Amniotic epithelial cell (primary cell): ENCODE measurements around the gene NPHP3.
"Not testable (repeated sequence)": the region's sequence is repeated elsewhere in the genome, so short reads cannot be mapped to it uniquely, and the experiment has no call there.

Source experiments
- DNase-seq: peaks from one replicate; pipeline ENCODE4 v3.0.0-alpha.2; 2010; ENCODE audit warnings: low read depth

Gene NPHP3

DNA sequence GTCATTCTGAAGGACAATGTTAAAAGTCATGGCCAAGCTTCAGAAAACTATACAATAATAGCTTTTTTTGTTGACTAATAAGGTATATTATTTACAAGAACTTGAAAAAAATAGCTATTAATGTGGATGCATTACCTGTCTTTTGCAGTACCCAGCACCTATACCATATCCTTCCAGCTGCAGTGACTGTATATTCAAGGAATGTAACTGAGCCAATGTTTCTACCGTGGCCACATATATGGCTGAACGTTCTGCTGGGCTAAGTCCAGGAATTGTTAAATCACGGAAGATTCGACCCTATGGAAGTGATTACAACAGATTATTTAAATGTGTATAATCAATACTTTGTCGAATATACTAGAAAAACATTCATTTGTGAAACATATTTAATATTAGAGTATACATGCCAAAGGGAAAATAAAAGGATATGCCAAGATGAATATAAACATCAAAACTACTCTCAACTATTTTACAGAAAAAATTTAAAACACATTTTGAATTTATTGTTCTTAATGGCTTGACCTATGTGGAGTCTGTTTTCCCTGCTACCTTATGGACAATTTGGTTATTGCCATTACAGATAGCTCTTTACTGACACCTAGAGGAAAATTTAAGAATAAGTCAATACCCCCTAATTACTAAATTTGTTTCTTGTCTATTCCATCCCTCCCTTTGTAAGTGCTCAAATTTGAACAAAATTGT is 80.2 kb downstream of the NPHP3 start:
- DNase-seq, result peak; percentile 47

DNA sequence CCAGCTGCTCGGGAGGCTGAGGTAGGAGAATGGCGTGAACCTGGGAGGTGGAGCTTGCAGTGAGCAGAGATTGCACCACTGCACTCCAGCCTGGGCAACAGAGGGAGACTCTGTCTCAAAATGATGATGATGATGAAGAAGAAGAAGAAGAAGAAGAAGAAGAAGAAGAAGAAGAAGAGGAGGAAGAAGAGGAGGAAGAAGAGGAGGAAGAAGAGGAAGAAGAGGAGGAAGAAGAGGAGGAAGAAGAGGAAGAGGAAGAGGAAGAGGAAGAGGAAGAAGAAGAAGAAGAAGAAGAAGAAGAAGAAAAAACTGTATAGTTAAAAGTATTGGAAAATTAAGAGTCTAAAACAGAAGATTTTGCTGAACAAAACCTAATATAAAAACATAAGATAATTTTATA is 80.8 kb downstream of the NPHP3 start:
- not testable (repeated sequence) for DNase-seq

DNA sequence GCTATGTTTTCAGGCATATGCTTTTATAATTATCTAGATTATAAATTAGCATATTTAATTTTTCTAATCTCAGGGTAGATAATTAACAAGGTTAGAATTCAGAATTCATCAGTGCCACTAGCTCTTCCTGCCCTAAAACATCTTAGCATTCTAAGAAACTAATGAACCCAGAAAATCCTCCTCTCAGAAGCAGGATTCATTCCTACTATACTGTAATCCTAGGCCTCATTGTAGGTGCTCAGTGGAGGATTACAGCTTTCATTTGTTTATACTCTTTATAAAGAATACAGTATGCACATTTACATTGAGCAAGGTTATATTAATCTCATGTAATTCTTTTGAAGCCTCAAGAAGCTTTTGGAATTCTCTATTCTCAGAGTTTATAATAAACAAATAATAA is 83.5 kb downstream of the NPHP3 start:
- DNase-seq, result no peak

DNA sequence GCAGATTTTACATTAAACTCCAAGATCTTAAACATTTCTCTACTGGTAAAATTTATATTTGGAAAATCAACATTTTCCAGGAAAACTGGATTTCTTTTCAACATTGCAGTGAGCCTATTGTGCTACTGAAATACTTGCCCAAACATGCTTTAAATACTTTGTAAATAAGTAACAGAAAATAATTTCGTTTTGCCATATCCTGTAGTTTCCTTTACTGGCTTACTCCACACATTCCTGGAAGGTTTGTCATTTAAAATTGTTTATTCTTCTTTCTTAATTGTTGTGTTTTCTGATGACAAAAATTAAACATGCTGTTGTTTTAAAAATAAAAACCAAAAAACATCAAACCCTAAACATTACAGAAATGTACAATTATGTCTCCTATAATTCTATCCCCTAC is 84.6 kb downstream of the NPHP3 start:
- peak; percentile 22 for DNase-seq

DNA sequence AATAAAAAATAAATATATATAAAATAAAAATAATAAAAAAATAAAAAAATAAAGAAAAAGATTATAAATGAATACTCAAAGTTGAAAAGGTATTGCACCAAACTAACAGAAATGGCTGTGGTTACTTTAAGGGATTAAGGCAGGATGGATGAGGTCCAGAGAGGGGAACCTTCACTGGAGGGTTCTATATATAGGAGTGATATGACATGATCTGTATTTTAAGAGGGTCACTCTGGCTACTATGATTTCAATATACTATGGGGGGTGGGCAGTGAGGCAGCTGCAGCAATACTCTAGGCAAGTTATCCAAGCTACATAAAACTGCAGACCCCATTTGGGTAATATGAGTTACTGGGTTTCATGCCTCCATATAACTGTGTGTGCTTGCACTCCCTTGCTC is 87.2 kb downstream of the NPHP3 start:
- DNase-seq, result no peak
